ENCODE data around the gene SLFNL1.
A peak's percentile ranks its signal among the peaks of the same experiment; 100 is the strongest.

The SLFNL1 gene

GRCh38 chr1:41020109-41020576, 1.4 kb downstream of the SLFNL1 start:
- no peaks in the 10 kb centered on the region for H3K9me3 ChIP-seq (replicated peaks in 1 of 2; ENCODE audit: control insufficient read depth in 2 of 2, insufficient read depth in 1 of 2, low read depth in 1 of 2, low read length in 2 of 2)
- H2BK15ac ChIP-seq (ENCODE audit: low read length) = no peak overlapping the region
- H3K79me1 ChIP-seq (ENCODE audit: low read depth, low read length) = no peaks in the 10 kb centered on the region
- no peak overlapping the region for H3K9ac ChIP-seq (ENCODE audit: low read depth, low read length, poor library complexity)
- peaks cover 12 to 48% of the 10 kb centered on the region in 2 donors for H3K36me3 ChIP-seq (replicated peaks in 1 of 2; ENCODE audit: control insufficient read depth in 2 of 2, insufficient read depth in 2 of 2, low read length in 2 of 2)
- no peaks in the 10 kb centered on the region for H3K27me3 ChIP-seq (ENCODE audit: control insufficient read depth in 3 of 3, insufficient read depth in 3 of 3, low read depth in 1 of 3, low read length in 3 of 3)
- no peak overlapping the region for H3K18ac ChIP-seq (ENCODE audit: low read length)
- no peak overlapping the region for H3K4me2 ChIP-seq (ENCODE audit: insufficient read depth, low read length, poor library complexity, severe bottlenecking)
- no peak overlapping the region for H2AK5ac ChIP-seq (ENCODE audit: low read depth, low read length)
- H3K27ac ChIP-seq (replicated peaks; ENCODE audit: low read length) = no peak overlapping the region
- H3K4me1 ChIP-seq (ENCODE audit: control insufficient read depth in 2 of 2, insufficient read depth in 1 of 2, low read depth in 1 of 2, low read length in 2 of 2) = peaks cover 1 to 11% of the 10 kb centered on the region in 2 donors
- no peak overlapping the region for H2BK12ac ChIP-seq (ENCODE audit: low read length)
- H3K14ac ChIP-seq (ENCODE audit: low read length) = no peak overlapping the region
- no peak overlapping the region for H2BK5ac ChIP-seq (ENCODE audit: low read length)
- no peak overlapping the region for H2BK120ac ChIP-seq (ENCODE audit: low read depth, low read length)
- H2AFZ ChIP-seq (ENCODE audit: low read length) = no peak overlapping the region
- no peak for DNase-seq (ENCODE audit: low spot score)
- no peak overlapping the region for H3K4ac ChIP-seq (ENCODE audit: low read length)
- peak overlapping the region; percentile 66 for H3K23ac ChIP-seq (ENCODE audit: low read depth, low read length, poor library complexity)
- WGBS, 2 donors (ENCODE audit: extremely low coverage in 2 of 2, insufficient read length in 2 of 2, insufficient replicate concordance in 1 of 2) = no CpG with 5 or more reads among the region's 17 CpGs
- no peak overlapping the region for H3K4me3 ChIP-seq (ENCODE audit: low read length in 2 of 2)
- H4K8ac ChIP-seq (ENCODE audit: low read depth, low read length) = no peak overlapping the region
- H4K91ac ChIP-seq (ENCODE audit: low read depth, low read length, poor library complexity) = no peak overlapping the region

- no peak for DNase-seq (ENCODE audit: low spot score)
- no peak overlapping the region for H2BK15ac ChIP-seq (ENCODE audit: low read length)
- H3K4me2 ChIP-seq (ENCODE audit: insufficient read depth, low read length, poor library complexity, severe bottlenecking) = no peak overlapping the region
- H3K4me3 ChIP-seq (ENCODE audit: low read length in 2 of 2) = no peak overlapping the region
- no peak overlapping the region for H4K91ac ChIP-seq (ENCODE audit: low read depth, low read length, poor library complexity)
- H3K9me3 ChIP-seq (replicated peaks in 1 of 2; ENCODE audit: control insufficient read depth in 2 of 2, insufficient read depth in 1 of 2, low read depth in 1 of 2, low read length in 2 of 2) = no peaks in the 10 kb centered on the region
- H2AK5ac ChIP-seq (ENCODE audit: low read depth, low read length) = no peak overlapping the region
- H3K9ac ChIP-seq (ENCODE audit: low read depth, low read length, poor library complexity) = no peak overlapping the region
- no peak overlapping the region for H2AFZ ChIP-seq (ENCODE audit: low read length)
- H3K79me1 ChIP-seq (ENCODE audit: low read depth, low read length) = no peaks in the 10 kb centered on the region
- no peak overlapping the region for H3K27ac ChIP-seq (replicated peaks; ENCODE audit: low read length)
- no peak overlapping the region for H2BK12ac ChIP-seq (ENCODE audit: low read length)
- no peak overlapping the region for H3K18ac ChIP-seq (ENCODE audit: low read length)
- no peak overlapping the region for H2BK5ac ChIP-seq (ENCODE audit: low read length)
- H4K8ac ChIP-seq (ENCODE audit: low read depth, low read length) = no peak overlapping the region
- H3K4ac ChIP-seq (ENCODE audit: low read length) = no peak overlapping the region
- no peak overlapping the region for H2BK120ac ChIP-seq (ENCODE audit: low read depth, low read length)
- no peak overlapping the region for H3K14ac ChIP-seq (ENCODE audit: low read length)
- WGBS, 2 donors (ENCODE audit: extremely low coverage in 2 of 2, insufficient read length in 2 of 2, insufficient replicate concordance in 1 of 2) = no CpG with 5 or more reads among the region's 2 CpGs
- no peaks in the 10 kb centered on the region for H3K27me3 ChIP-seq (ENCODE audit: control insufficient read depth in 3 of 3, insufficient read depth in 3 of 3, low read depth in 1 of 3, low read length in 3 of 3)
- no peak overlapping the region for H3K23ac ChIP-seq (ENCODE audit: low read depth, low read length, poor library complexity)
- peaks cover 0 to 9% of the 10 kb centered on the region in 2 donors for H3K4me1 ChIP-seq (ENCODE audit: control insufficient read depth in 2 of 2, insufficient read depth in 1 of 2, low read depth in 1 of 2, low read length in 2 of 2)
- H3K36me3 ChIP-seq (replicated peaks in 1 of 2; ENCODE audit: control insufficient read depth in 2 of 2, insufficient read depth in 2 of 2, low read length in 2 of 2) = peaks cover 12 to 53% of the 10 kb centered on the region in 2 donors
Observed at GRCh38 chr1:41019353-41019745, 2.2 kb downstream of the SLFNL1 start.

DNA sequence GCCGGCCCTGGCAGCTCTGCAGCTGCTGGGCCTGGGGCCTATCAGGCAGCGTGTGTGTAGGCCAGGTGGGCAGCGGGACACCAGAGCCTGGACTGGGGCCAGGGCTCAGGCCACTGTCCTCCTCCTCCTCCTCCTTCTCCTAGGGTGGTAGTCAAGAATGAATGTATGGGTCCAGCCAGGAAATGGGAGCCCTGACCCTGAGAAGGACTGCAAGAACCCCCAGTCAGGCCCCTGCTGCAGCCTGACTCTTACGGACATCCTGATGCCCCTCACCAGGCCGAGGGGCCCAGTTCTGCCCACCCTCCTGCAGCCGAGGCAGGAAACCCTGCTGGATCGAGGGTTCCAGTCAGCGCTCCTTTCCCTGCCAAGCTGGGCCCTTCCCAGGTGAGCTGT, 3.5 kb downstream of the SLFNL1 start:
- no peak overlapping the region for H3K9ac ChIP-seq (ENCODE audit: low read depth, low read length, poor library complexity)
- no peak overlapping the region for H2AFZ ChIP-seq (ENCODE audit: low read length)
- no peak overlapping the region for H2AK5ac ChIP-seq (ENCODE audit: low read depth, low read length)
- H3K27ac ChIP-seq (replicated peaks; ENCODE audit: low read length) = no peak overlapping the region
- no peak overlapping the region for H2BK12ac ChIP-seq (ENCODE audit: low read length)
- H3K79me1 ChIP-seq (ENCODE audit: low read depth, low read length) = no peaks in the 10 kb centered on the region
- WGBS, 2 donors (ENCODE audit: extremely low coverage in 2 of 2, insufficient read length in 2 of 2, insufficient replicate concordance in 1 of 2) = no CpG with 5 or more reads among the region's 8 CpGs
- no peak overlapping the region for H2BK5ac ChIP-seq (ENCODE audit: low read length)
- no peak overlapping the region for H3K14ac ChIP-seq (ENCODE audit: low read length)
- H3K36me3 ChIP-seq (replicated peaks in 1 of 2; ENCODE audit: control insufficient read depth in 2 of 2, insufficient read depth in 2 of 2, low read length in 2 of 2) = peaks cover 15 to 67% of the 10 kb centered on the region in 2 donors
- no peak overlapping the region for H3K18ac ChIP-seq (ENCODE audit: low read length)
- no peak overlapping the region for H2BK15ac ChIP-seq (ENCODE audit: low read length)
- no peak overlapping the region for H4K91ac ChIP-seq (ENCODE audit: low read depth, low read length, poor library complexity)
- peaks cover 0 to 9% of the 10 kb centered on the region in 2 donors for H3K4me1 ChIP-seq (ENCODE audit: control insufficient read depth in 2 of 2, insufficient read depth in 1 of 2, low read depth in 1 of 2, low read length in 2 of 2)
- H4K8ac ChIP-seq (ENCODE audit: low read depth, low read length) = no peak overlapping the region
- H3K4me2 ChIP-seq (ENCODE audit: insufficient read depth, low read length, poor library complexity, severe bottlenecking) = no peak overlapping the region
- H3K9me3 ChIP-seq (replicated peaks in 1 of 2; ENCODE audit: control insufficient read depth in 2 of 2, insufficient read depth in 1 of 2, low read depth in 1 of 2, low read length in 2 of 2) = no peaks in the 10 kb centered on the region
- no peak overlapping the region for H2BK120ac ChIP-seq (ENCODE audit: low read depth, low read length)
- no peak for DNase-seq (ENCODE audit: low spot score)
- H3K23ac ChIP-seq (ENCODE audit: low read depth, low read length, poor library complexity) = no peak overlapping the region
- no peaks in the 10 kb centered on the region for H3K27me3 ChIP-seq (ENCODE audit: control insufficient read depth in 3 of 3, insufficient read depth in 3 of 3, low read depth in 1 of 3, low read length in 3 of 3)
- H3K4me3 ChIP-seq (ENCODE audit: low read length in 2 of 2) = no peak overlapping the region
- no peak overlapping the region for H3K4ac ChIP-seq (ENCODE audit: low read length)

DNA sequence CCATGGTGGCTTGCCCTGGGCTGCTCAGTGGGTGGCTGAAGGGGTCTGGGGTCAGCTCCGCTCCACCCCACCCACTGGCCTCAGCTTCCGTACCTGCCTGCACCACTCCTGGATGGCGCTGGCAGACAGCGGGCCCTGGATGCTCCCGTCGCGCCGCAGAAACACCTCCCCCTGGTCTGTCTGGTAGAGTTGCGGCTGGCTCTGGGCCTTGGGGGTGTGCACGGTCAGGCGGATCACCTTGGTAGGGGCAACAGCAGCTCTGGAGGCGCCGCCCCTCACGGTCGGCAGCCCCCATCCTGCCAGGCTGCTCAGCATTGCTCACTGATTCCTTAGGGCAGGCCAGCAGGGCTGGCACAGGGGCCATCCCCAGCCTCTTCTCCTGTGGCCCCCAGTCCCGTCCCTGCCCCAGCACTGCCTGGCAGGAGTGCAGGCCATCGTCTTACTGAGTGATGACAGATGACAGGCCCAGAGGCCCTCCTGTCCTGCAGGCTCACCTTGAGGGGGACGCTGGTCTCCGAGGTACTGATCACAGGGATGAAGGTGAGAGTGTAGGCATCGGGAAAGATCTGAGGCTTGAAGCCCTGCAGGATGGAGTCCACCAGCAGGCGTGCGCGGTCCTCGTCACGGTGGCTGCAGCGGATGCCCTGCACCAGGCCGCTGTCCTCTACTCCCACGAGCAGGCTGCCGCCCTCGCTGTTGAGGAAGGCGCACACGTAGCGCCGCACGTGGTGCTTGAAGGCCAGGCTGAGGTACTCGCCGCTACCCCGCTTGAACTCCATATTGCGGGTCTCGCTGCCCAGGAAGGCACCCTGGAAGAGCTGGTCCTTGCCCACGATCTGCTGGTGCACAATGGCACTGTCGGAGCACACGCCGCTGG, 4.1 kb downstream of the SLFNL1 start:
- no peak overlapping the region for H3K4me2 ChIP-seq (ENCODE audit: insufficient read depth, low read length, poor library complexity, severe bottlenecking)
- H2BK5ac ChIP-seq (ENCODE audit: low read length) = no peak overlapping the region
- no peak overlapping the region for H2BK15ac ChIP-seq (ENCODE audit: low read length)
- H3K4me1 ChIP-seq (ENCODE audit: control insufficient read depth in 2 of 2, insufficient read depth in 1 of 2, low read depth in 1 of 2, low read length in 2 of 2) = peaks cover 0 to 9% of the 10 kb centered on the region in 2 donors
- H3K23ac ChIP-seq (ENCODE audit: low read depth, low read length, poor library complexity) = peak overlapping the region; percentile 21
- H3K9ac ChIP-seq (ENCODE audit: low read depth, low read length, poor library complexity) = no peak overlapping the region
- WGBS, 2 donors (ENCODE audit: extremely low coverage in 2 of 2, insufficient read length in 2 of 2, insufficient replicate concordance in 1 of 2) = no CpG with 5 or more reads among the region's 44 CpGs
- no peak overlapping the region for H2AK5ac ChIP-seq (ENCODE audit: low read depth, low read length)
- H3K79me1 ChIP-seq (ENCODE audit: low read depth, low read length) = no peaks in the 10 kb centered on the region
- H3K18ac ChIP-seq (ENCODE audit: low read length) = no peak overlapping the region
- H3K36me3 ChIP-seq (replicated peaks in 1 of 2; ENCODE audit: control insufficient read depth in 2 of 2, insufficient read depth in 2 of 2, low read length in 2 of 2) = peaks cover 20 to 73% of the 10 kb centered on the region in 2 donors
- H4K8ac ChIP-seq (ENCODE audit: low read depth, low read length) = no peak overlapping the region
- no peaks in the 10 kb centered on the region for H3K9me3 ChIP-seq (replicated peaks in 1 of 2; ENCODE audit: control insufficient read depth in 2 of 2, insufficient read depth in 1 of 2, low read depth in 1 of 2, low read length in 2 of 2)
- no peak overlapping the region for H2BK12ac ChIP-seq (ENCODE audit: low read length)
- no peaks in the 10 kb centered on the region for H3K27me3 ChIP-seq (ENCODE audit: control insufficient read depth in 3 of 3, insufficient read depth in 3 of 3, low read depth in 1 of 3, low read length in 3 of 3)
- peak overlapping the region; percentile 31 for H3K14ac ChIP-seq (ENCODE audit: low read length)
- no peak overlapping the region for H2BK120ac ChIP-seq (ENCODE audit: low read depth, low read length)
- H3K4ac ChIP-seq (ENCODE audit: low read length) = no peak overlapping the region
- DNase-seq (ENCODE audit: low spot score) = no peak
- H3K27ac ChIP-seq (replicated peaks; ENCODE audit: low read length) = no peak overlapping the region
- H3K4me3 ChIP-seq (ENCODE audit: low read length in 2 of 2) = no peak overlapping the region
- H2AFZ ChIP-seq (ENCODE audit: low read length) = no peak overlapping the region
- H4K91ac ChIP-seq (ENCODE audit: low read depth, low read length, poor library complexity) = no peak overlapping the region

Measured in neuronal stem cell (in vitro differentiated cells).